Panc1 (cell line): ENCODE data around the gene COL26A1. TPM values are rescaled to one million over a fixed set of nuclear protein-coding genes. Genes with fewer than 3 reads are reported as not detected.
"Not testable (repeated sequence)": the region's sequence is repeated elsewhere in the genome, so short reads cannot be mapped to it uniquely, and the experiment has no call there.

ENCODE experiments used
- ATAC-seq: fragments of 200-7000 bp; cut with Tn5 transposase; 2 replicates; pipeline ENCODE4 v1.9.1; 2020; ENCODE audit warnings: mild to moderate bottlenecking, moderate library complexity
- BruUV-seq: library from RNA; stranded (reverse); fragments of 400-500 nt; replicated peaks from 2 replicates; lab custom pipeline; 2021; lab: Mats Ljungman, UMichigan
- CTCF ChIA-PET: fragments of 300-600 bp; sonication (Branson Sonifier 250); formaldehyde crosslinking; loops from one replicate; lab custom pipeline; 2022; ENCODE audit warnings: antibody characterized with exemption; lab: Charles Lee
- POLR2A ChIA-PET: fragments of 300-600 bp; sonication (Branson Sonifier 250); formaldehyde crosslinking; loops from one replicate; lab custom pipeline; 2022; ENCODE audit warnings: antibody characterized with exemption; lab: Charles Lee
- DNase-seq: peaks from one replicate; pipeline ENCODE4 v3.0.0-alpha.2; 2010; ENCODE audit warnings: low read depth, low spot score
- H3K27ac ChIP-seq: 2 replicates; pipeline ENCODE4 v1.5.1; 2011; ENCODE audit warnings: mild to moderate bottlenecking, low read length, inconsistent platforms
- H3K27me3 ChIP-seq: fragments of 200-500 bp; sonication (Bioruptor generic); 2 replicates; pipeline ENCODE4 v1.6.0; 2014; ENCODE audit warnings: low read length, inconsistent platforms; ENCODE audit not compliant: control insufficient read depth, insufficient read depth
- H3K36me3 ChIP-seq: fragments of 200-500 bp; sonication (Bioruptor generic); 2 replicates; pipeline ENCODE4 v1.5.1; 2014; ENCODE audit warnings: inconsistent platforms, mild to moderate bottlenecking, low read length, moderate library complexity; ENCODE audit not compliant: control insufficient read depth, insufficient read depth
- H3K4me1 ChIP-seq: 2 replicates; pipeline ENCODE4 v1.5.1; 2011; ENCODE audit warnings: inconsistent platforms, mild to moderate bottlenecking, low read length, moderate library complexity; ENCODE audit not compliant: control insufficient read depth, insufficient read depth
- H3K4me3 ChIP-seq, 2 experiments: 2 replicates each; pipeline ENCODE4 v1.5.1; 2011 to 2012; ENCODE audit warnings: low read depth in 2 of 2, low read length in 2 of 2, mild to moderate bottlenecking in 2 of 2, inconsistent platforms in 1 of 2, moderate library complexity in 1 of 2
- H3K9me3 ChIP-seq: fragments of 200-500 bp; sonication (Bioruptor generic); 2 replicates; pipeline ENCODE4 v1.5.1; 2014; ENCODE audit warnings: low read depth, mild to moderate bottlenecking, inconsistent platforms, low read length, moderate library complexity; ENCODE audit not compliant: control insufficient read depth, insufficient read depth
- POLR2AphosphoS5 ChIP-seq: IDR thresholded peaks from 2 replicates; pipeline ENCODE4 v1.6.1; 2012; ENCODE audit warnings: mild to moderate bottlenecking, low read depth, low read length, moderate library complexity
- REST ChIP-seq, 2 experiments: IDR thresholded peaks; 2 replicates each; pipeline ENCODE4 v1.6.1; 2011 to 2012; ENCODE audit warnings: low read depth in 2 of 2, control low read depth in 1 of 2, low read length in 1 of 2, mild to moderate bottlenecking in 1 of 2, moderate library complexity in 1 of 2; ENCODE audit not compliant: insufficient read depth in 1 of 2
- SIN3A ChIP-seq: IDR thresholded peaks from 2 replicates; pipeline ENCODE4 v1.6.1; 2012; ENCODE audit warnings: low read depth, mild to moderate bottlenecking, low read length, moderate library complexity, borderline replicate concordance; ENCODE audit not compliant: insufficient read depth
- TCF7L2 ChIP-seq: IDR thresholded peaks from 2 replicates; pipeline ENCODE4 v1.6.1; 2011; ENCODE audit warnings: mild to moderate bottlenecking, low read depth, low read length, inconsistent platforms
- in situ Hi-C: cut with HindIII; loops from 2 replicates; pipeline ENCODE4 v1.10.0; 2016; ENCODE audit warnings: low sequenced_read_pairs, low pct_unique_long_range_greater_than_20kb
- intact Hi-C: fragments of 100-400 bp; cut with micrococcal nuclease; formaldehyde crosslinking; loops from one replicate; pipeline ENCODE4 v1.10.0; 2022; ENCODE audit not compliant: unreplicated experiment
- total RNA-seq: library from RNA; stranded (reverse); gene quantifications from one replicate; pipeline ENCODE4 v1.2.1, GENCODE V29; 2021; ENCODE audit not compliant: unreplicated experiment
- TF ChIP-seq, protein P1 (sequence below): fragments of 450-650 bp; IDR thresholded peaks from 2 replicates; pipeline ENCODE4 v1.5.1; 2017; ENCODE audit warnings: mild to moderate bottlenecking

COL26A1 gene
- total RNA-seq, 1 experiment from 2014 or later, result 25.8 TPM

DNA sequence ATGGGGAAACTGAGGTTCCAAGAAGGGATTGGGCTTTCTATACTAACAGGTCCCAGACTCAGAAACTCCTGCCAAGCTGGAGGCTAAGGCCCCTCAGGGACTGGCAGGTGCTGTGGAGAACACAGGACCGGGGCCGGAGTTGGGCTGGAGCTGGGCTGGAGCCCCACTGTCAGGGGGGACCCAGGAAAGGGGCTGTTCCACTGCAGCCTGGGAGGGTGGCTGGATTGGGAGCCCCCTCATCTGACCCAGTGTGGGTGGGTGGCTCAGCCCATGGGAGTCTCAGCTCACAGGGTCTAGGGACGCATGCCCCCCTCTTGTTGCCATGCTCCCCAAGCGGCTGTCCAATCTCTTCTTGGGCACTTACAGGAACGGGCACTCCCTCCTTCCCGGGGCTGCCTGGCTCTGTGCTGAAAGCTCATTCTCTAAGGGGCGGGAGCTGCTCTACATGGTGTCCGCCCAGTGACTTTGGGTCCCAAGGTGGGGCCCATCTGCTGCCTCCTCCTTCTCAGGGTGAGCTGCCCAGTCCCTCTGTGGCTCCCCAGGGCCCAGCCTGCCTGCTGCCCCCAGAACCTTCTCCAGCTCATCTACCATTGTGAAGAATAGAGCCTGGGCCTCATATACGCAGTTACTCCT is 139.9 kb downstream of the COL26A1 start:
- BruUV-seq, result no TSS peak
- Histone ChIP-seq H3K27ac (peak overlapping the region; percentile 41; the same call in 1 of the 2 replicates), H3K4me1 (peaks cover 19% of the 10 kb centered on the region), H3K9me3 (no peaks in the 10 kb centered on the region), H3K4me3 (no peak overlapping the region), H3K27me3 (no peaks in the 10 kb centered on the region), H3K36me3 (no peaks in the 10 kb centered on the region)
- ChIA-PET POLR2A (interaction anchor here (0.6 kb wide), 1 partner anchor 75 kb away, joined by 7 read pairs; no protein-coding TSS in a partner anchor), CTCF (no interaction called here)
- intact Hi-C loops, result loop anchor here (10.0 kb wide), 1 partner anchor 138 kb away; the partner anchor contains the start of gene COL26A1
- no peak for DNase-seq
- TF ChIP-seq TCF7L2 (no peak), SIN3A (no peak), REST (IDR thresholded peaks at IDR 0.05; ENCODE audit: insufficient read depth in 1 of 2, low read depth in 2 of 2, low read length in 1 of 2) (no peak), POLR2AphosphoS5 (no peak)
- TF ChIP-seq, protein P1, sequence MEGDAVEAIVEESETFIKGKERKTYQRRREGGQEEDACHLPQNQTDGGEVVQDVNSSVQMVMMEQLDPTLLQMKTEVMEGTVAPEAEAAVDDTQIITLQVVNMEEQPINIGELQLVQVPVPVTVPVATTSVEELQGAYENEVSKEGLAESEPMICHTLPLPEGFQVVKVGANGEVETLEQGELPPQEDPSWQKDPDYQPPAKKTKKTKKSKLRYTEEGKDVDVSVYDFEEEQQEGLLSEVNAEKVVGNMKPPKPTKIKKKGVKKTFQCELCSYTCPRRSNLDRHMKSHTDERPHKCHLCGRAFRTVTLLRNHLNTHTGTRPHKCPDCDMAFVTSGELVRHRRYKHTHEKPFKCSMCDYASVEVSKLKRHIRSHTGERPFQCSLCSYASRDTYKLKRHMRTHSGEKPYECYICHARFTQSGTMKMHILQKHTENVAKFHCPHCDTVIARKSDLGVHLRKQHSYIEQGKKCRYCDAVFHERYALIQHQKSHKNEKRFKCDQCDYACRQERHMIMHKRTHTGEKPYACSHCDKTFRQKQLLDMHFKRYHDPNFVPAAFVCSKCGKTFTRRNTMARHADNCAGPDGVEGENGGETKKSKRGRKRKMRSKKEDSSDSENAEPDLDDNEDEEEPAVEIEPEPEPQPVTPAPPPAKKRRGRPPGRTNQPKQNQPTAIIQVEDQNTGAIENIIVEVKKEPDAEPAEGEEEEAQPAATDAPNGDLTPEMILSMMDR, result no peak
- peak; percentile 32; the same call in 1 of the 2 replicates for ATAC-seq
- in situ Hi-C loops, result no loop called here

GRCh38 chr7:101505510-101505909 is 142.8 kb downstream of the COL26A1 start:
- H3K27ac ChIP-seq, result peak overlapping the region; percentile 32; the same call in 1 of the 2 replicates
- H3K4me3 ChIP-seq, H3K27me3 ChIP-seq, BruUV-seq, H3K9me3 ChIP-seq, ATAC-seq, CTCF ChIA-PET, POLR2A ChIA-PET, DNase-seq, H3K4me1 ChIP-seq, in situ Hi-C loops, H3K36me3 ChIP-seq: not testable (repeated sequence)
- intact Hi-C loops, result loop anchor here (5.0 to 10.0 kb wide), 2 partner anchors 48 to 141 kb away; partner anchors contain the start of gene COL26A1

- Histone ChIP-seq H3K4me1 (peaks cover 6% of the 10 kb centered on the region), H3K27me3 (no peaks in the 10 kb centered on the region), H3K9me3 (no peaks in the 10 kb centered on the region), H3K27ac (peak overlapping the region; percentile 32), H3K36me3 (no peaks in the 10 kb centered on the region), H3K4me3 (no peak overlapping the region)
- ATAC-seq (peak; percentile 46), DNase-seq (no peak)
- ChIA-PET POLR2A (interaction anchor here (0.5 kb wide), 2 partner anchors 33 to 69 kb away, joined by 3 read pairs; no protein-coding TSS in a partner anchor), CTCF (interaction anchor here (1.0 kb wide), 1 partner anchor 144 kb away, joined by 5 read pairs; the partner anchor contains the start of gene COL26A1)
- intact Hi-C loops (loop anchor here (5.0 to 10.0 kb wide), 2 partner anchors 49 to 142 kb away; partner anchors contain the start of gene COL26A1), in situ Hi-C loops (no loop called here)
- TF ChIP-seq REST (IDR thresholded peaks at IDR 0.05; ENCODE audit: insufficient read depth in 1 of 2, low read depth in 2 of 2, low read length in 1 of 2) (no peak), SIN3A (no peak)
- BruUV-seq, result no TSS peak
Measured at GRCh38 chr7:101506531-101506930, 143.9 kb downstream of the COL26A1 start.
